GM23338 (cell line): ENCODE results near the gene NOTCH3. TPM values are rescaled to one million over a fixed set of nuclear protein-coding genes. Genes with fewer than 3 reads are reported as not detected.

Experiments
- EZH2 ChIP-seq: fragments of 200-600 bp; sonication (generic); IDR thresholded peaks from one replicate; pipeline ENCODE4 v1.8.0; 2017; ENCODE audit warnings: antibody characterized with exemption, mild to moderate bottlenecking, low read depth; ENCODE audit not compliant: unreplicated experiment
- microRNA-seq: library from miRNA; unstranded; fragments of <30 nt; microRNA quantifications from one replicate; pipeline ENCODE4, GENCODE V29; 2017
- polyA plus RNA-seq: library from polyadenylated mRNA; unstranded; fragments of >200 nt; fragmentation: Nextera tagmentation; extraction: Ambion mirVana; gene quantifications from 2 replicates; pipeline ENCODE4 v1.2.1, GENCODE V29; 2016
- small RNA-seq: library from RNA; depleted of rRNA; stranded (forward); fragments of <200 nt; gene quantifications from one replicate; pipeline ENCODE3, GENCODE V24; 2014; ENCODE audit warnings: low replicate concordance
- total RNA-seq: library from RNA; depleted of rRNA; stranded (reverse); fragments of >200 nt; shearing (Covaris generic); gene quantifications from 2 replicates; pipeline ENCODE4 v1.2.3, GENCODE V29; 2014; rRNA removed
- TF ChIP-seq, protein P1 (sequence below): IDR thresholded peaks from 2 replicates; pipeline ENCODE4 v1.6.1; 2016; ENCODE audit warnings: antibody characterized with exemption

The NOTCH3 gene
- total and polyA plus RNA-seq, 2 experiments from 2014 or later: 24.3 to 172 TPM

DNA sequence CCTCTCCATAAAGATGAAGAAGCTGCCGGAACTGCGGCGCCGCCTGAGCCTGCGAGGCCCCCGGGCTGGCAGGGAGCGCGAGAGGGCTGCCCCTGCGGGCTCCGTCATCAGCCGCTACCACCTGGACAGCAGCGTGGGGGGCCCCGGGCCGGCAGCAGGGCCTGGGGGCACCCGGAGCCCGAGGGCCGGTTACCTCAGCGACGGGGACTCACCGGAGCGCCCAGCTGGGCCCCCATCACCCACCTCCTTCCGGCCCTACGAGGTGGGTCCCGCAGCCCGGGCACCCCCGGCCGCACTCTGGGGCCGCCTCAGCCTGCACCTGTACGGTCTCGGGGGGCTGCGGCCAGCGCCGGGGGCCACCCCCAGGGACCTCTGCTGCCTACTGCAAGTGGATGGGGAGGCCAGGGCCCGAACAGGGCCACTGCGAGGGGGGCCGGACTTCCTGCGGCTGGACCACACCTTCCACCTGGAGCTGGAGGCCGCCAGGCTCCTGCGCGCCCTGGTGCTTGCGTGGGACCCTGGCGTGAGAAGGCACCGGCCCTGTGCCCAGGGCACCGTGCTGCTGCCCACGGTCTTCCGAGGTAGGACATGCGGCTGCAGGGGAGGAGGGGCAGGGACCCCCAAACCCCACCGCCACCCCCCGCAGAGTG lies 90.9 kb downstream of the NOTCH3 start (continued):
- TF ChIP-seq, protein P1, sequence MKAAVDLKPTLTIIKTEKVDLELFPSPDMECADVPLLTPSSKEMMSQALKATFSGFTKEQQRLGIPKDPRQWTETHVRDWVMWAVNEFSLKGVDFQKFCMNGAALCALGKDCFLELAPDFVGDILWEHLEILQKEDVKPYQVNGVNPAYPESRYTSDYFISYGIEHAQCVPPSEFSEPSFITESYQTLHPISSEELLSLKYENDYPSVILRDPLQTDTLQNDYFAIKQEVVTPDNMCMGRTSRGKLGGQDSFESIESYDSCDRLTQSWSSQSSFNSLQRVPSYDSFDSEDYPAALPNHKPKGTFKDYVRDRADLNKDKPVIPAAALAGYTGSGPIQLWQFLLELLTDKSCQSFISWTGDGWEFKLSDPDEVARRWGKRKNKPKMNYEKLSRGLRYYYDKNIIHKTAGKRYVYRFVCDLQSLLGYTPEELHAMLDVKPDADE: no peak
- no peak for TF ChIP-seq EZH2

Small RNA genes within 50 kb of the gene (microRNA-seq; reads per million reads assigned to microRNA genes)
- gene MIR6795: 0.89 reads per million

Small RNA genes within 50 kb of the gene (small RNA-seq; reads per million reads assigned to genes)
- not detected for gene MIR6795
- gene RNU6-782P: not detected

Other genes starting within 250 kb of the NOTCH3 start
- 18.5 and 37.3 TPM in 2 replicates for gene SLC1A6, start 221.1 kb downstream of the NOTCH3 start, total RNA-seq
- 10.1 and 12.6 TPM in 2 replicates for gene SLC1A6, start 221.1 kb downstream of the NOTCH3 start, polyA plus RNA-seq
- not detected in 2 replicates for gene CASP14, start 151.5 kb downstream of the NOTCH3 start, total RNA-seq
- gene CASP14, start 151.5 kb downstream of the NOTCH3 start, polyA plus RNA-seq: not detected in 2 replicates
- not detected in 2 replicates for gene OR1I1, start 118.8 kb downstream of the NOTCH3 start, total RNA-seq
- not detected in 2 replicates for gene OR1I1, start 118.8 kb downstream of the NOTCH3 start, polyA plus RNA-seq
- 14.3 and 21.4 TPM in 2 replicates for gene SYDE1, start 93.6 kb downstream of the NOTCH3 start, total RNA-seq
- 3.4 and 4.1 TPM in 2 replicates for gene SYDE1, start 93.6 kb downstream of the NOTCH3 start, polyA plus RNA-seq
- gene EPHX3, start 31.5 kb upstream of the NOTCH3 start, total RNA-seq: 15.0 and 24.8 TPM in 2 replicates
- 19.7 and 19.8 TPM in 2 replicates for gene EPHX3, start 31.5 kb upstream of the NOTCH3 start, polyA plus RNA-seq
- gene BRD4, start 131.5 kb upstream of the NOTCH3 start, total RNA-seq: 63.5 and 63.8 TPM in 2 replicates
- 115 and 127 TPM in 2 replicates for gene BRD4, start 131.5 kb upstream of the NOTCH3 start, polyA plus RNA-seq
- 26.4 and 36.5 TPM in 2 replicates for gene AKAP8, start 178.8 kb upstream of the NOTCH3 start, total RNA-seq
- 22.4 and 25.2 TPM in 2 replicates for gene AKAP8, start 178.8 kb upstream of the NOTCH3 start, polyA plus RNA-seq
- gene AKAP8L, start 218.0 kb upstream of the NOTCH3 start, total RNA-seq: 143 and 165 TPM in 2 replicates
- 72.2 and 78.8 TPM in 2 replicates for gene AKAP8L, start 218.0 kb upstream of the NOTCH3 start, polyA plus RNA-seq
- gene WIZ, start 249.0 kb upstream of the NOTCH3 start, total RNA-seq: 29.0 and 39.5 TPM in 2 replicates
- gene WIZ, start 249.0 kb upstream of the NOTCH3 start, polyA plus RNA-seq: 8.9 and 10.3 TPM in 2 replicates